GM12892 (cell line): Measurements from ENCODE around the gene PRAME.

Source experiments
- POLR2A ChIP-seq: IDR thresholded peaks from 2 replicates; pipeline ENCODE4 v1.6.1; 2011; ENCODE audit warnings: low read depth, low read length, control low read depth
- POLR2AphosphoS5 ChIP-seq: IDR thresholded peaks from 2 replicates; pipeline ENCODE4 v1.6.1; 2011; ENCODE audit warnings: low read depth, low read length, control low read depth

DNA sequence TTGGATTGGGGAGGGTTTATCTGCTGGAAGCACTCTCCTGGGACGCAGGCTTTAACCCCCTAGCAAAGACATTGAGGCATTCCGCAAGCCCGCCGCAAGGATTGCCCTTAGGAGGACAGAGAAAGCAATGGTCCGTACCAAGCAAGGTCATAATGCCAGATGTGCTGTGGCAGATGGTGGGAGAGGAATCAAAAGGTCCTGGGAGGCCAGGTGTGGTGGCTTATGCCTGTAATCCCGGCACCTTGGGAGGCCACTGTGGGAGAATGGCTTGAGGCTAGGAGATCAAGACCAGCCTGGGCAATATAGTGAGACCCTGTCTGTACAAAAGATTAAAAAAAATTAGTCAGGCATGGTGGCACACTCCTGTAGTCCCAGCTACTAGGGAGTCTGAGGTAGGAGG, 12.4 kb upstream of the PRAME start:
- no peak for TF ChIP-seq POLR2AphosphoS5
- TF ChIP-seq POLR2A: no peak
